Measurements from ENCODE around the gene NT5C3B.

NT5C3B gene

GRCh38 chr17:41781404-41782110 lies 54.5 kb downstream of the NT5C3B start:
- TF ChIP-seq EZH2phosphoT487 (conservative IDR thresholded peaks at IDR 0.05; ENCODE audit: low read length) (no peak), CTCF (IDR thresholded peaks at IDR 0.05; ENCODE audit: insufficient read depth, low read length, poor library complexity, severe bottlenecking) (no peak)
- Histone ChIP-seq H3K9ac (ENCODE audit: low read length) (no peak overlapping the region), H3K27ac (ENCODE audit: low read depth, low read length) (no peak overlapping the region), H3K4me3 (ENCODE audit: insufficient read depth, low read length, poor library complexity, severe bottlenecking) (no peak overlapping the region), H3K27me3 (ENCODE audit: low read length) (no peaks in the 10 kb centered on the region), H4K20me1 (ENCODE audit: low read depth, low read length) (no peaks in the 10 kb centered on the region), H3K79me2 (ENCODE audit: insufficient read depth, low read length) (no peaks in the 10 kb centered on the region), H2AFZ (ENCODE audit: low read depth, low read length, severe bottlenecking) (no peak overlapping the region), H3K36me3 (ENCODE audit: low read length) (no peaks in the 10 kb centered on the region), H3F3A (ENCODE audit: insufficient read depth) (no peaks in the 10 kb centered on the region), H3K9me2 (replicated peaks; ENCODE audit: insufficient read depth, low read length) (no peaks in the 10 kb centered on the region), H3K4me2 (ENCODE audit: low read depth, low read length, poor library complexity, severe bottlenecking) (no peak overlapping the region), H3K9me3 (ENCODE audit: insufficient read depth, low read length) (no peaks in the 10 kb centered on the region)

- TF ChIP-seq EZH2phosphoT487 (conservative IDR thresholded peaks at IDR 0.05; ENCODE audit: low read length) (no peak), CTCF (IDR thresholded peaks at IDR 0.05; ENCODE audit: insufficient read depth, low read length, poor library complexity, severe bottlenecking) (no peak)
- H2AFZ ChIP-seq (ENCODE audit: low read depth, low read length, severe bottlenecking), result no peak overlapping the region
- H3K36me3 ChIP-seq (ENCODE audit: low read length), result no peaks in the 10 kb centered on the region
- no peaks in the 10 kb centered on the region for H3K79me2 ChIP-seq (ENCODE audit: insufficient read depth, low read length)
- no peak overlapping the region for H3K27ac ChIP-seq (ENCODE audit: low read depth, low read length)
- H3F3A ChIP-seq (ENCODE audit: insufficient read depth), result no peaks in the 10 kb centered on the region
- H3K4me3 ChIP-seq (ENCODE audit: insufficient read depth, low read length, poor library complexity, severe bottlenecking), result no peak overlapping the region
- no peaks in the 10 kb centered on the region for H3K27me3 ChIP-seq (ENCODE audit: low read length)
- H3K9ac ChIP-seq (ENCODE audit: low read length), result no peak overlapping the region
- no peak overlapping the region for H3K4me2 ChIP-seq (ENCODE audit: low read depth, low read length, poor library complexity, severe bottlenecking)
- no peaks in the 10 kb centered on the region for H3K9me2 ChIP-seq (replicated peaks; ENCODE audit: insufficient read depth, low read length)
- no peaks in the 10 kb centered on the region for H3K9me3 ChIP-seq (ENCODE audit: insufficient read depth, low read length)
- no peaks in the 10 kb centered on the region for H4K20me1 ChIP-seq (ENCODE audit: low read depth, low read length)
Observed at GRCh38 chr17:41779954-41780353, 56.1 kb downstream of the NT5C3B start.

- TF ChIP-seq CTCF (IDR thresholded peaks at IDR 0.05; ENCODE audit: insufficient read depth, low read length, poor library complexity, severe bottlenecking) (no peak), EZH2phosphoT487 (conservative IDR thresholded peaks at IDR 0.05; ENCODE audit: low read length) (no peak)
- no peaks in the 10 kb centered on the region for H3K36me3 ChIP-seq (ENCODE audit: low read length)
- no peak overlapping the region for H3K9ac ChIP-seq (ENCODE audit: low read length)
- H4K20me1 ChIP-seq (ENCODE audit: low read depth, low read length), result no peaks in the 10 kb centered on the region
- no peaks in the 10 kb centered on the region for H3F3A ChIP-seq (ENCODE audit: insufficient read depth)
- H3K27ac ChIP-seq (ENCODE audit: low read depth, low read length), result no peak overlapping the region
- no peaks in the 10 kb centered on the region for H3K9me2 ChIP-seq (replicated peaks; ENCODE audit: insufficient read depth, low read length)
- H3K4me2 ChIP-seq (ENCODE audit: low read depth, low read length, poor library complexity, severe bottlenecking), result no peak overlapping the region
- no peaks in the 10 kb centered on the region for H3K9me3 ChIP-seq (ENCODE audit: insufficient read depth, low read length)
- H2AFZ ChIP-seq (ENCODE audit: low read depth, low read length, severe bottlenecking), result no peak overlapping the region
- no peaks in the 10 kb centered on the region for H3K27me3 ChIP-seq (ENCODE audit: low read length)
- no peak overlapping the region for H3K4me3 ChIP-seq (ENCODE audit: insufficient read depth, low read length, poor library complexity, severe bottlenecking)
- H3K79me2 ChIP-seq (ENCODE audit: insufficient read depth, low read length), result no peaks in the 10 kb centered on the region
Observed at GRCh38 chr17:41777574-41778188, 58.4 kb downstream of the NT5C3B start.
